HG03039 (cell line): ENCODE results near the gene OR10K1.

Source experiments
- ATAC-seq: cut with Tn5 transposase; IDR thresholded peaks from one replicate; pipeline ENCODE4 v1.9.1; 2021; ENCODE audit warnings: mild to moderate bottlenecking, moderate library complexity; ENCODE audit not compliant: unreplicated experiment

OR10K1 gene

DNA sequence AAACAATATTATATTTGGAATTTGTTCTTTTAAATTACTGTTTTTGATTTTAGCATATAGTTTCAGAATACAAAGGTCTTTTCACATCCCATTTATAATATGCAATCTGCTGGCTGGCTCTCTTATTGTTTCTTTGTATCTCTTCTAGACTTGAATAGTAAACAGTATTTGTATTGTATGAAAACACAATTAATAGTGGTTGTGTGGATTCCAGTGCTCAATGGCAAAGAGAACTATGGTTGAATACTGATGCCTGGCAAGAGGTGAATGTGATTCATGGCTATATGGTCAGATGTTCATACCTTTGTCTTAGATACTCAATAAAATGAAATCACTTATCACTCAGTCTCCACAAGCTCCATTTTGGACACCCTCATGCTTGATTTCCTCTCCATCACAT lies 55.3 kb downstream of the OR10K1 start:
- ATAC-seq, result no peak
